ENCODE data around the gene CRY1.

The CRY1 gene

GRCh38 chr12:107093417-107094182 lies at the start of gene CRY1:
Gene CRY1 (minus strand): TSS chr12:107093549. CDS start chr12:107092961, 588 bp downstream.
- peak; percentile 85 to 88 for DNase-seq (ENCODE audit: low read depth in 2 of 2)

DNA sequence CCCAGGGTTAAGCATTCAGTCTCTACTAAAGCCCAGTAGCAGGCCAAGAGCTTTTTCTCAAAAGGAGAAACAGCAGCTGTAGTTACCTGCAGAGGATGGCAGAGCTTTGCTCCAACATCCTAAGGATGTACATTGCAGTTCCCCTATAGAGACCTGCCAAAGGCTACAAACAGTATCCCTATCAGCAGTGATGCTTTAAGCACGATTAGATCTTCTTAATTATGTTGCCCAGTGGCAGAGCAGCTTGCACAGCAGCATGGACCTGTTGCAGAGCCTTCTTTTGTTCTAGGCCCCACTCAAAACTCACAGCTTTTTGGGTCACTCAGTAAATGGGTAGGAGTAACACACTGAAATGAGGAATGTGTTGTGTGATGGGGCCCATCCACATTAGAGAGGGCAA lies 46.4 kb upstream of the CRY1 start:
- DNase-seq (ENCODE audit: low read depth in 2 of 2) = no peak

DNA sequence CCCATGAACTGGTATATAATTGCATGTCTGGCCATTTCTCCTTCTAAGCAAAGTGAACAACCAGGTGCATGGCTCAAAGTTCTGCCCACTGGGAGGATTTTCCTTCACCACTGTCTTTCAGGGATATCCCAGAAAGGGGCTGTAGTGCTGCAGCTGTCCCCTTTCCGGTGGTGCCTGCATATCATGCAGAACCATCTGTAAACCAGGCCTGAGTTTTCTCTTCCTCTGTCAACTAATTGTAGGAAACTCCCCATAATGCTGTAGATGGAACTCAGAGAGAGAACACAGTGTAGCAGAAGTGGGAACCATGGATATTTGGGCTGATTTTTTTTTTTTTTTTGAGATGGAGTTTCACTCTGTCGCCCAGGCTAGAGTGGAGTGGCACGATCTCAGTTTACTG lies 45.6 kb upstream of the CRY1 start:
- no peak for DNase-seq (ENCODE audit: low read depth in 2 of 2)

DNA sequence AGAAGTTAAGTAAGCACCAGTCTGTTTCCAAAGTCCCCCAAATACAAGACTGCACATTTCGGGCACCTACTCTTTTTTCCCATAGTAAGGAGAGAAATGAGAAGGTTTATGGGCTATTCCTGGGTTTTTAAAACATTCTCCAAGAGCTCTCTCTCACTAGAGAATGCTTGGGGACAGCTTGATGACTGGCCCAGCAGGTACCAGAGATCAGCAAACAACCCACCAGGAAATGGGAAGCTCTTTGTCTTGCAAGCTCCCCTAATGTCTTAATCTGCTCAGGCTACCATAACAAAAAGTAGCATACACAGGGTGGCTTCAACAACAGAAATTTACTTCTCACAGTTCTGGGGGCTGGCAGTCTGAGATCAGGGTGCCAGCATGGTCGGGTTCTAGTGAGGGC lies 41.8 kb upstream of the CRY1 start:
- DNase-seq (ENCODE audit: low read depth in 2 of 2) = no peak

DNA sequence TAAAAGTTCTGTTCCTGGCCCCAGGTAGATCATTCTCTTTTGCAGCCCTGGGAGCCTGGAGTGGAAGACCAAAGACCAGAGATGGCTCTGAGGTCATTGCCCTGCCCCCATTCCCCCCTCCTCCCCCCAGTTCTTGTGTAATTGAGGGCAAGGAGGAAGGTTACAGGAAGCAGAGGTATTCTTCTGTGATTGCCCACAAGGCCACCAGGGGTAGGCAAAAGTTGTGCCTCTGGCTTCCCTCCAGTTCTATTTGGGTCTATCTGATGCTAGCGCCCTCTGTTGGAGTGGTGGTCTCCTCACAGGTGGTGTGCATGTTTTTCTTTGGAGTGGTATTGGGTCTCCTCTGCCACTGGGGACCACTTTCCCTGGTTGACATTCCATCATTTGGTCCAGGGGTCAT lies 41.2 kb upstream of the CRY1 start:
- DNase-seq (ENCODE audit: low read depth in 2 of 2) = peak; percentile 11 to 21

DNA sequence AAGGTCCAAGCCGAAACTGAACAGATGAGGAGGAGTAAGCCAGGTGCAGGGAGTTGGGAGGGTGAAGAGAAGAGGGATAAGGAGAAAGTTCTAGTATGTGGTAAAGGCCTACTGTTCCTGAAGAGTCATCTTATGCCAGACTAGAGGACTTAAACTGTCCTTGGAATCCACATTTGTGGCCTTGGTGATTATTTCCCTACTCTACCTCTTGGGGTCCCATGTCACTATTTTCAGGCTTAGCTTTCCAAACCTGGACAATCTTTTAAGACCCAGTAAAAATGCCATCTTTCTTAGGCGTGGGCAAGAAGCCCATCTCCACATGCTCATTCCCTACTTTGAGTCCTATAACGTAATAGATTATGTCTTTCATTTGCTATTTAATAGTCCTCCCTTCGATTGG lies 40.1 kb upstream of the CRY1 start:
- no peak for DNase-seq (ENCODE audit: low read depth in 2 of 2)

DNA sequence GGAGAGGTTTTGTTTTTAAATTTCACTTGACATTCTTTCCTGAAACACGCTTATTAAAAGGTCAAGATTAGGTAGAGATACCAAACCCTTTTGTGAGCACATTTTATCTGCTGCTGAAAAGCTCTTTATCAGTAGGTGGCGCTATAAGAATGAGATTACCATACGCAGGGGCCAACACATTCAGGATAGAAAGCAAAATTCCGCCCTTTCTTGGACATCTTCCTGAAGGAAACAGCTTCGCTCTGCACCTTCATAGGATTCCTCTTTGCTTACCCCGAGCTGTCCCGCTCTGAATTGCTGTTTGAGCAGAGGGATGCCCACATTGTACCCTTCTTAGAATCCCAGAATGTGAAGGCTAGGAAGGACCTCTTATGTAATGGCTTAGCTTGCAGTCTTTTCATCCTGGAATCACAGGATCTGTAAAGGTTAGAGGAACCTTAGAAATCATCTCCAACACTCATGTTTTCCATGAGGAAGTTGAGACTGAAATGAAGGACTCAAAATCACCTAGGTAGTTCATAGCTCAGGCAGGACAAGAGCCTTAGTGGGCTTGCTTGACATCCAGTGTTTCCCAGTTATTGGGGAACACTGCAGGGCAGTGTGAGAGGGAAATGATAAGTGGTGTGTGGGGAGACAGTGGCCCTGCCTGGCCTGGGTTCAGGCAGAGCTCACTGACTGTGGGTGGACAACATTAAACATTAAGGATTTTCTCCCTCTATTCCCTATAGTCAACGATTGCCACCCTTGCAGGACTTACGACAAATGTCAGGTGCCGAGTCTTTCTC lies 38.7 kb upstream of the CRY1 start:
- DNase-seq (ENCODE audit: low read depth in 2 of 2) = peak in 1 of 2 donors; percentile 21

DNA sequence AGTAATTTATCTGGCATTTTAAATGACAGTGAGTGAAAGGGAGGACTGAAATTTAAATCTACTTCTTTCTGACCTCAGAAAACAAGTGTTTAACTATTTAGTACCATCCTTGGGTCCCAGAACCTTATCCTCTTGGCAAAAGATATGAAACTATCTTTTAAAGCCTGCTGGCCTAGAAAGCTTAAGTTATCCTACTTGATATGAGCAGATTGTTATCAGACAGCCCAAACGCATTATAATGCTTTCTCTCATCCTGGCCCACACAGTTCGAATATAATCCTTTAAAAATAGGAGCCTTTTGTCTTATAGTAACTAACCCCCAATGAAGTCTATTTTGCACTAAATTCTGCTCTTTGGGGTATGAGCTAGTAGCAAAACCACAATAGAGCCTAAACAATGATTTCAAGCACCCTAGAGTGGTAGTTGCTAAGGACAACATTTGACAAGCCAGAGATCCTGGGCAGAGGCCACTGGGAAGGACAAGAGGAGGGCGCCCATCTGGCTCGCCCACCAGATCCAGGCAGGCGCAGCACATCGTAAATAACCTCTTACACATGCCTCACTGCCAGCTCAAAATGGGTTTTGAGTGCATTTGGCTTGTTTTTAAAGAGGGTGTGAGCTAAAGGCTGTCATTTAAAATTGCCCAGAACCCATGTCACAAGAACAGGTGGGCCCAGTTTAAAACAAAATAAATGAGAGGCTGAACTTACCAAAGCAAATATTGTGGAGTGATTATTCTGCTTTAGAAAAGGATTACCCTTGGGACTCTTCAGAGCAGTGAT lies 37.7 kb upstream of the CRY1 start:
- DNase-seq (ENCODE audit: low read depth in 2 of 2) = no peak

DNA sequence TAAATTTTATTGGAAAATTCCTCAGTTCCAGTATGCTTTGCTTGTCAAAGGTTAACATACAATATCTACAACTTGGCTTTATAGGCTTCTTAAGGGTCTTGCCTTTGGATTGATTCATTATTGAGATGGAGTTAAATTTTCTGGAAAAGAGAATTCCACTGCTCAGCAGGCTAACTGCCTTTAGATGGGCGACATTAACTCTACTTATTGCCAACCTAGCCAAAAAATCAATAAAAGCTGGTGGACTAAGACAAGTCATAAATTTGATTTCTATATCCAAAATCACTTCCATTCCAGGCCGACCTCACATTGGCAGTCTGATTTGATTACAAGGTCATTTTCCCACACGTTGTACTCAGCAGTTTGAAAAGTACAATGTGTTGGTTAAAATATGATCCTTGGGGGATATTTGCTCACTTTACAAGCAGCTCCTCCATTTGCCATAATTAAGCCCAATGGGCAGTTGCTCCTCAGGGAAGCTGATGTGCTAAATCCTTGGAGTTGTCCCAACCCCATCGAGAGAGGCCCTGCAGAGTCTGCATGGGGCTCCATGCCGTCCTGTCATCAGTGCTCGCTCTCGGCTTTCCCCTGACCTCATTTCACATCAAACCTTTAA lies 36.1 kb upstream of the CRY1 start:
- no peak for DNase-seq (ENCODE audit: low read depth in 2 of 2)

- DNase-seq (ENCODE audit: low read depth in 2 of 2) = no peak
These were observed 34.4 kb upstream of the CRY1 start for GRCh38 chr12:107127482-107128430.

- no peak for DNase-seq (ENCODE audit: low read depth in 2 of 2)
These were observed 33.6 kb upstream of the CRY1 start for GRCh38 chr12:107126796-107127481.

DNA sequence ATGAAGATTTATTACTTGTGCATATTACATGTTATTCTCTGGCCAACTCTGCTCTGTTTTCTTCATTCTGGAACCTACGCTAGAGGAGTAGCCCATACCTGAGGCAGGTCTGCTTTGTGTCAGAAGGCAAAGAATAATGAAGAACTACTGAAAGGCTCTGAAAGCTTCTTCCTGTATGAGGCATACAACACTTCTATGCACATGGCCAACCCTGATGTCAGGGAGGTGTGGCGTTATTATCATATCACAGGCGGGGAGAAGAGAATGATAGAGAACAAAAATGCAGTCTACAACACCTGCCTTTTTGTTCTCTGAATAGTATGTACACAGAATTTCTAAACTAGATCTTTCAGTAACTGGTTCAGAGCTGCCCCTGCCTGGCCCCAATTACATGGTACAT lies 32.5 kb upstream of the CRY1 start:
- DNase-seq (ENCODE audit: low read depth in 2 of 2) = no peak

DNA sequence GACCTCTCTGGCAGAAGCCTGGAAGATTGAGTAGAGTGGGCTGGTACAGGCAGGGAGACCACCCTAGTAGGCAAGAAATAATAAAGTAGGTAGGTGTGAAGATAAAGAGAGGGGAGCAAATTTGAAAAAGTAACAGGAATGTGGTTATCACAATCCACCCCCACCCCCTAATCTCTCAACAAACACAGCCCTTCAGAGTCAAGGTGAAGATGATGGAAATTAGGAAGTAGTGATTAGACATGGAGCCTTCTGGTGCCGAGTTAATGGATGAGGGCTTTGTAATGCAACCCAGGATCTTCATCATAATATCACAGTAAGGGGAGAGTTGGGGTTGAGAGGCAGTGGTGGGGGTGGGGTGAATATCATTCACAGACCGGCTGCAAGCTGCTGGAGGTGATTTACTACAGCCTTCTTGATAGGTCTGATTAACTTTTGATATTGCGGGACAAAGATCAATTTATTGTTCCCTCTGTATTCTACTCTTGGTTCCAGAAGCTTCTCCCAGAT lies 29.2 kb upstream of the CRY1 start:
- DNase-seq (ENCODE audit: low read depth in 2 of 2) = no peak

- no peak for DNase-seq (ENCODE audit: low read depth in 2 of 2)
These were observed 25.7 kb upstream of the CRY1 start for GRCh38 chr12:107119091-107119490.

DNA sequence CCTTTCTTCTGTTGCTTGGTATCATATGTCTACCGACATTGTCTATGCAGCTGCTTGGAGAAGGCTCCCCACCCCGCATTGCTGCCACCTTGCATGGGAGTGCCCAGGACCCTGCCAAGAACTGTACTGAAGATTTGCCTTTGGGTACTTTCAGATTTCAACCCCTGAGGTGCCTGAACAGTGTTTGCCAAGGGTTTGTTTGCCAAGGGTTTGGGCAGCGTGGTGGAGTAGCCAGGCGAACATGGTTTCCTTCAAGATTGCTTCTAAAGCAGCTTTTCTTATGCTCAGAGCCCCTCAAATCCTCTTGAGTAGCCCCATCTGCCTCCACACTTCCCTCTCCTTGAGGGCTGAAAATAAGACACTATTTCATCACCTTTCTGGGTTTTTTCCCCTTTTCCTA lies 25.3 kb upstream of the CRY1 start:
- DNase-seq (ENCODE audit: low read depth in 2 of 2) = no peak

DNA sequence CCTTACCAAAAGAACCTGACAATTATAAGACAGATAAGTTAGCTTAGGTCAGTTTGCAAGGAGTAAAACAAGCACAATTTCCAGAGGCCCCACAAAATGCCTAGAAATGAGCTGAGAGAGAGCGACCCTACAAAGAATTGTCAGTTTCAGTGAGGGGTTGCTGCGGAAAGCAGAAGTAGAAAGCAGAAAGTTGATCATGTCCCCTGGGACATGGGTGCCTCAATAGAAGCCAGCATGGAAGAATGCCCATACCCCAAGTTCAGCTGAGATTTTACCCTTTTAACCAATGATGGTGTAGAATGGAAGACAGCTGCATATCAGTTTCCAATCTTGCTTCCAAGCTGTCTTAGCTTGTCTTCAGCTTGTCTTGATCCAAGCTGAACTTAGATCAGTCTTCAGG lies 21.8 kb upstream of the CRY1 start:
- DNase-seq (ENCODE audit: low read depth in 2 of 2) = no peak

- no peak for DNase-seq (ENCODE audit: low read depth in 2 of 2)
These were observed 18.0 kb upstream of the CRY1 start for GRCh38 chr12:107111314-107111713.

DNA sequence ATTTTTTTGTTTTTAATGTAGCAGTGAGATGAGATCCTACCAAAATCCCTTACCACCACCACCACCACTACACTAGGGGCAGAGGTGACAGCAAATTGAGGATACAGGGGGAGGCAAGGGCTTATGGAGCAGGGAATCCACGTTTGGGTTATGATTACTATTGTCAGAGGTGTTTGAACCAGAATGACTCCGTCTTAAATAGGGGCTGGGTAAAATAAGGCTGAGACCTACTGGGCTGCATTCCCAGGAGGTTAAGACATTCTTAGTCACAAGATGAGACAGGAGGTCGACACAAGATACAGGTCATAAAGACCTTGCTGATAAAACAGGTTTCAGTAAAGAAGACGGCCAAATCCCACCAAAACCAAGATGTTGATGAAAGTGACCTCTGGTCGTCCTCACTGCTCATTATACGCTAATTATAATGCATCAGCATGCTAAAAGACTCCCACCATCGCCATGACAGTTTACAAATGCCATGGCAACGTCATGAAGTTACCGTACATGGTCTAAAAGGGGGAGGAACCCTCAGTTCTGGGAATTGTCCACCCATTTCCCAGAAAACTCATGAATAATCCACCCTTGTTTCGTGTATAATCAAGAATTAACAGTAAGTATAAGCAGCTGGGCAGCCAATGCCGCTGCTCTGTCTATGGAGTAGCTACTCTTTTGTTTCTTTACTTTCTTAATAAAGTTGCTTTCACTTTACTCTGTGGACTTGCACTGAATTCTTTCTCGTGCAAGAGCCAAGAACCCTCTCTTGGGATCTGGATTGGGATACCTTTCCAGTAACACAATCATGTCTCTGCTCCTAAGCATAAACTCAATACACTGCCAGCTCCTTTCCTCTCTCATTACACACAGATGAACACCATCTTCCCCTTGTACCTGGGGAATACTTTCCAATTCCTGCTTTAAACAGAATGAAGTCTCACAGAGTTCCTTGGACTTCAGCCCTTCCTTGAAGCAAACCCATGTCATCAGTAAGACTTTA lies 16.7 kb upstream of the CRY1 start:
- DNase-seq (ENCODE audit: low read depth in 2 of 2) = no peak

- no peak for DNase-seq (ENCODE audit: low read depth in 2 of 2)
These were observed 15.7 kb upstream of the CRY1 start for GRCh38 chr12:107108995-107109508.

Measured in activated CD4-positive, alpha-beta T cell treated with anti-CD3 and anti-CD28 coated beads for 24 hours (primary cell).